Peyer's patch (tissue), 4 donors: ENCODE data around the gene TRRAP.

Experiments used
- CTCF ChIP-seq, 6 experiments: fragments of 450-650 bp in 4 of 6; fragments of 200-600 bp in 2 of 6; sonication (generic) in 1 of 6; IDR thresholded peaks; one replicate each; pipeline ENCODE4 v1.5.1; 2017 to 2019; ENCODE audit warnings: antibody characterized with exemption in 6 of 6, mild to moderate bottlenecking in 3 of 6, moderate library complexity in 1 of 6
- POLR2A ChIP-seq, 2 donors: fragments of 450-650 bp; IDR thresholded peaks; one replicate each; pipeline ENCODE4 v1.5.1; 2017; ENCODE audit warnings: antibody characterized with exemption in 2 of 2, mild to moderate bottlenecking in 2 of 2, moderate library complexity in 2 of 2

GRCh38 chr7:98963305-98963704 lies 85.0 kb downstream of the TRRAP start:
- TF ChIP-seq CTCF (IDR thresholded peaks at IDR 0.05): no peak
- TF ChIP-seq POLR2A (IDR thresholded peaks at IDR 0.05): no peak
